T-helper 22 cell (primary cell): ENCODE results near the gene BPNT1.
"Not testable (repeated sequence)": the region's sequence is repeated elsewhere in the genome, so short reads cannot be mapped to it uniquely, and the experiment has no call there.

Experiments
- DNase-seq: peaks from one replicate; pipeline ENCODE4 v3.0.0-alpha.2; 2020; ENCODE audit warnings: low read depth

Gene BPNT1

GRCh38 chr1:220077887-220078286 is 11.7 kb downstream of the BPNT1 start:
- DNase-seq, result no peak

GRCh38 chr1:220076861-220077762 is 12.5 kb downstream of the BPNT1 start:
- no peak for DNase-seq

- DNase-seq, result no peak
Observed at GRCh38 chr1:220067269-220068204, 22.1 kb downstream of the BPNT1 start.

- DNase-seq, result no peak
Observed at GRCh38 chr1:220062629-220063028, 27.0 kb downstream of the BPNT1 start.

- no peak for DNase-seq
Observed at GRCh38 chr1:220060876-220061275, 28.7 kb downstream of the BPNT1 start.

GRCh38 chr1:220056374-220056773 is 33.2 kb downstream of the BPNT1 start:
- no peak for DNase-seq

GRCh38 chr1:220046052-220046930 is 43.3 kb downstream of the BPNT1 start, which contains the start of gene EPRS1:
Gene EPRS1 (minus strand): TSS chr1:220046505. CDS start chr1:220046388, 117 bp downstream.
- DNase-seq, result peak; percentile 92

- DNase-seq, result no peak
Observed at GRCh38 chr1:220045356-220046051, 44.1 kb downstream of the BPNT1 start.

GRCh38 chr1:220044678-220045355 is 44.8 kb downstream of the BPNT1 start:
- DNase-seq, result no peak

- no peak for DNase-seq
Observed at GRCh38 chr1:220043646-220044045, 45.9 kb downstream of the BPNT1 start.

GRCh38 chr1:220040028-220040596 is 49.5 kb downstream of the BPNT1 start:
- DNase-seq, result no peak

- no peak for DNase-seq
Observed at GRCh38 chr1:220038640-220039039, 50.9 kb downstream of the BPNT1 start.

- not testable (repeated sequence) for DNase-seq
Observed at GRCh38 chr1:220037810-220038209, 51.8 kb downstream of the BPNT1 start.

- DNase-seq, result no peak
Observed at GRCh38 chr1:220032911-220033310, 56.7 kb downstream of the BPNT1 start.

- no peak for DNase-seq
Observed at GRCh38 chr1:220031287-220031686, 58.3 kb downstream of the BPNT1 start.

GRCh38 chr1:220028346-220028895 is 61.2 kb downstream of the BPNT1 start:
- DNase-seq, result no peak

- no peak for DNase-seq
Observed at GRCh38 chr1:220019071-220019470, 70.5 kb downstream of the BPNT1 start.

GRCh38 chr1:220013497-220013896 is 76.1 kb downstream of the BPNT1 start:
- DNase-seq, result no peak

GRCh38 chr1:220012259-220012658 is 77.3 kb downstream of the BPNT1 start:
- DNase-seq, result no peak

GRCh38 chr1:220011620-220012019 is 78.0 kb downstream of the BPNT1 start:
- DNase-seq, result no peak
